HepG2 (cell line): Measurements from ENCODE around the gene TTLL1. TPM values are rescaled to one million over a fixed set of nuclear protein-coding genes. Genes with fewer than 3 reads are reported as not detected.
A peak's percentile ranks its signal among the peaks of the same experiment; 100 is the strongest.

Experiments
- ATAC-seq: fragments of 200-7000 bp; cut with Tn5 transposase; 3 replicates; pipeline ENCODE4 v1.9.1; 2020; ENCODE audit warnings: mild to moderate bottlenecking, moderate library complexity
- BruUV-seq: library from RNA; stranded (reverse); fragments of 400-500 nt; replicated peaks from 2 replicates; lab custom pipeline; 2021; lab: Mats Ljungman, UMichigan
- CTCF ChIA-PET: fragments of 300-600 bp; formaldehyde crosslinking; extraction: SDS; loops from one replicate; lab custom pipeline; 2021; ENCODE audit warnings: low total read pairs, inconsistent platforms, low intra/inter-chr PET ratio; lab: Yijun Ruan, JAX
- POLR2A ChIA-PET: fragments of 350-600 bp; sonication (Branson Sonifier 250); formaldehyde crosslinking; loops from one replicate; lab custom pipeline; 2020; ENCODE audit warnings: antibody characterized with exemption, inconsistent platforms; lab: Yijun Ruan, JAX
- DNase-seq: peaks from one replicate; pipeline ENCODE4 v3.0.0-alpha.2; 2015; ENCODE audit warnings: low spot score
- FAIRE-seq: peaks from 3 replicates; lab custom pipeline; 2011; peaks lifted over from hg19 to GRCh38; lab: Jason Lieb, UNC
- H2AFZ ChIP-seq: one replicate; pipeline ENCODE4 v1.6.1; 2011; ENCODE audit warnings: low read length, inconsistent platforms
- H3K27ac ChIP-seq: fragments of 300-600 bp; 3 replicates; pipeline ENCODE4 v1.8.0; 2011; ENCODE audit warnings: mixed run types, mild to moderate bottlenecking, mixed read lengths, low read length, inconsistent platforms; ENCODE audit not compliant: insufficient read depth; ENCODE audit errors: extremely low read length
- H3K27me3 ChIP-seq, 2 experiments: fragments of 200-600 bp in 1 of 2; 2 replicates in 1 of 2; 3 replicates in 1 of 2; pipeline versions ENCODE4 v1.6.0 to v1.8.0; 2011; ENCODE audit warnings: low read length in 2 of 2, mild to moderate bottlenecking in 2 of 2, moderate library complexity in 2 of 2, inconsistent platforms in 1 of 2; ENCODE audit not compliant: insufficient read depth in 2 of 2, control insufficient read depth in 1 of 2
- H3K36me3 ChIP-seq, 2 experiments: fragments of 200-600 bp in 1 of 2; replicated peaks in 1 of 2; 2 replicates in 1 of 2; 3 replicates in 1 of 2; pipeline versions ENCODE4 v1.5.1 to v1.8.0; 2011; ENCODE audit warnings: low read length in 2 of 2, inconsistent platforms in 1 of 2; ENCODE audit not compliant: insufficient read depth in 2 of 2, control insufficient read depth in 1 of 2
- H3K4me1 ChIP-seq: 2 replicates; pipeline ENCODE4 v1.5.1; 2012; ENCODE audit warnings: low read length, inconsistent platforms; ENCODE audit not compliant: insufficient read depth
- H3K4me2 ChIP-seq: 2 replicates; pipeline ENCODE4 v1.6.0; 2011; ENCODE audit warnings: low read depth, low read length, inconsistent platforms
- H3K4me3 ChIP-seq, 3 experiments: fragments of 200-600 bp in 1 of 3; sonication (generic), shearing (Covaris generic) in 1 of 3; replicated peaks in 1 of 3; 2 replicates each; pipeline ENCODE4 v1.5.1; 2011 to 2016; ENCODE audit warnings: low read length in 3 of 3, inconsistent platforms in 2 of 3, low read depth in 2 of 3, mild to moderate bottlenecking in 2 of 3, control low read depth in 1 of 3, mixed read lengths in 1 of 3; ENCODE audit not compliant: insufficient read depth in 1 of 3
- H3K79me2 ChIP-seq: one replicate; pipeline ENCODE4 v1.6.1; 2011; ENCODE audit warnings: low read length, inconsistent platforms; ENCODE audit not compliant: insufficient read depth
- H3K9ac ChIP-seq: 2 replicates; pipeline ENCODE4 v1.6.0; 2011; ENCODE audit warnings: mild to moderate bottlenecking, low read depth, low read length, inconsistent platforms; ENCODE audit not compliant: insufficient read depth
- H3K9me3 ChIP-seq: 2 replicates; pipeline ENCODE4 v1.5.1; 2012; ENCODE audit warnings: mild to moderate bottlenecking, low read length
- H4K20me1 ChIP-seq: 2 replicates; pipeline ENCODE4 v1.6.0; 2011; ENCODE audit warnings: inconsistent platforms, mild to moderate bottlenecking, low read length, moderate library complexity; ENCODE audit not compliant: insufficient read depth
- AHR ChIP-seq: IDR thresholded peaks from 2 replicates; pipeline ENCODE4 v1.6.1; 2018; ENCODE audit warnings: missing genetic modification reagents, missing compliant biosample characterization
- EHMT2 ChIP-seq: fragments of 200-600 bp; sonication (generic); IDR thresholded peaks from 2 replicates; pipeline ENCODE4 v1.7.0; 2017; ENCODE audit warnings: antibody characterized with exemption, low read depth, low read length, borderline replicate concordance
- ELF4 ChIP-seq: sonication (generic); formaldehyde crosslinking; IDR thresholded peaks from 2 replicates; pipeline ENCODE4 v1.5.0; 2020; ENCODE audit warnings: missing genetic modification reagents, mild to moderate bottlenecking, moderate library complexity, borderline replicate concordance
- HNF4G ChIP-seq, 2 experiments: sonication (generic) in 1 of 2; formaldehyde crosslinking in 1 of 2; IDR thresholded peaks; 2 replicates each; pipeline versions ENCODE4 v1.4.0 to v1.6.1; 2011 to 2020; ENCODE audit warnings: borderline replicate concordance in 2 of 2, low read depth in 2 of 2, mild to moderate bottlenecking in 2 of 2, low read length in 1 of 2, missing genetic modification reagents in 1 of 2, moderate library complexity in 1 of 2
- KAT8 ChIP-seq: IDR thresholded peaks from 2 replicates; pipeline ENCODE4 v1.6.1; 2016; ENCODE audit warnings: missing genetic modification reagents, missing compliant biosample characterization
- KDM5B ChIP-seq: sonication (generic); formaldehyde crosslinking; IDR thresholded peaks from 2 replicates; pipeline ENCODE4 v1.4.0; 2020; ENCODE audit warnings: missing genetic modification reagents, mild to moderate bottlenecking, borderline replicate concordance
- MAFG ChIP-seq: sonication (generic); formaldehyde crosslinking; IDR thresholded peaks from 2 replicates; pipeline ENCODE4 v1.5.1; 2020; ENCODE audit warnings: mild to moderate bottlenecking, missing genetic modification reagents
- RFX5 ChIP-seq: IDR thresholded peaks from 2 replicates; pipeline ENCODE4 v1.6.1; 2011; ENCODE audit warnings: low read depth, low read length, improper control_type of control experiment
- SNRNP70 ChIP-seq: fragments of 200-400 bp; formaldehyde crosslinking; IDR thresholded peaks from 2 replicates; pipeline ENCODE4 v1.6.1; 2017; ENCODE audit warnings: mild to moderate bottlenecking, low read depth, low read length, moderate library complexity
- ZBTB25 ChIP-seq: IDR thresholded peaks from 2 replicates; pipeline ENCODE4 v1.6.1; 2018; ENCODE audit warnings: missing genetic modification reagents
- ZNF253 ChIP-seq: sonication (generic); formaldehyde crosslinking; IDR thresholded peaks from 2 replicates; pipeline ENCODE4 v1.8.0; 2022; ENCODE audit warnings: mild to moderate bottlenecking, missing genetic modification reagents, borderline replicate concordance
- ZNF550 ChIP-seq: sonication (generic); formaldehyde crosslinking; IDR thresholded peaks from 2 replicates; pipeline ENCODE4 v1.4.0; 2020; ENCODE audit warnings: mild to moderate bottlenecking, missing genetic modification reagents, borderline replicate concordance
- ZNF616 ChIP-seq: sonication (generic); formaldehyde crosslinking; IDR thresholded peaks from 2 replicates; pipeline ENCODE4 v1.5.0; 2020; ENCODE audit warnings: low read depth, mild to moderate bottlenecking, missing genetic modification reagents
- ZNF670 ChIP-seq: sonication (generic); formaldehyde crosslinking; IDR thresholded peaks from 2 replicates; pipeline ENCODE4 v1.8.0; 2022; ENCODE audit warnings: mild to moderate bottlenecking, missing genetic modification reagents, borderline replicate concordance
- WGBS: methylation state at CpG from one replicate; pipeline ENCODE4 v1.1.6; 2017; ENCODE audit warnings: low lambda C conversion rate; 5-methylcytosine and 5-hydroxymethylcytosine counted together
- in situ Hi-C: cut with HindIII; loops from 2 replicates; pipeline ENCODE4 v1.10.0; 2017; ENCODE audit warnings: low pct_unique_long_range_greater_than_20kb; ENCODE audit not compliant: extremely low pct_ligation_motif_present
- intact Hi-C: fragments of 100-400 bp; cut with micrococcal nuclease; formaldehyde crosslinking; loops from one replicate; pipeline ENCODE4 v1.10.0; 2022; ENCODE audit not compliant: unreplicated experiment
- polyA plus RNA-seq, 8 experiments: library from polyadenylated mRNA; depleted of rRNA in 3 of 8; stranded (reverse) in 7 of 8; unstranded in 1 of 8; fragments of >200 nt; fragmentation: Illumina TruSeq in 4 of 8; extraction: Trizol in 4 of 8; gene quantifications; 2 replicates each; pipeline versions ENCODE4 v1.2.1 to v1.2.3, GENCODE V29; 2011 to 2016; ENCODE audit warnings: low read depth in 4 of 8, missing spikeins in 1 of 8, mixed read lengths in 1 of 8; ENCODE audit not compliant: insufficient read depth in 1 of 8
- total RNA-seq, 5 experiments: library from RNA; depleted of rRNA; stranded (reverse); fragments of >200 nt; fragmentation: Illumina TruSeq; extraction: Trizol; gene quantifications; 2 replicates each; pipeline ENCODE4 v1.2.3, GENCODE V29; 2016; ENCODE audit warnings: low read depth in 1 of 5
- TF ChIP-seq, protein P1 (sequence below): sonication (generic); formaldehyde crosslinking; IDR thresholded peaks from 2 replicates; pipeline ENCODE4 v1.4.0; 2020; ENCODE audit warnings: missing genetic modification reagents; ENCODE audit errors: not compliant biosample characterization
- TF ChIP-seq, protein P2 (sequence below): sonication (generic); formaldehyde crosslinking; IDR thresholded peaks from 2 replicates; pipeline ENCODE4 v1.8.0; 2022; ENCODE audit warnings: missing genetic modification reagents, mild to moderate bottlenecking, moderate library complexity, borderline replicate concordance
- TF ChIP-seq, protein P3 (sequence below): sonication (generic); formaldehyde crosslinking; IDR thresholded peaks from 2 replicates; pipeline ENCODE4 v1.9.0; 2021; ENCODE audit warnings: missing genetic modification reagents, borderline replicate concordance

The TTLL1 gene
- total and polyA plus RNA-seq, 2 of the 13 experiments (the other 11 are each of a cell fraction or from before 2014, with no cell fraction given): 1.6 to 5.3 TPM

GRCh38 chr22:42993651-42994275 is 95.4 kb downstream of the TTLL1 start:
- DNase-seq (peak; percentile 99), FAIRE-seq (peak; percentile 98), ATAC-seq (peak; percentile 65)
- peaks cover 77% of the 10 kb centered on the region for H3K79me2 ChIP-seq
- peak overlapping the region; percentile 49 to 81 (median 64) for H3K4me3 ChIP-seq
- ChIA-PET POLR2A (interaction anchor here (1.0 to 6.1 kb wide), 20 partner anchors 10 to 126 kb away, joined by 3 to 185 read pairs (median 8); partner anchors contain the start of gene PACSIN2), CTCF (no interaction called here)
- peak overlapping the region; percentile 85 for H3K9ac ChIP-seq
- intact Hi-C loops (loop anchor here (2.0 to 10.0 kb wide), 3 partner anchors 15 to 49 kb away; no protein-coding TSS in a partner anchor), in situ Hi-C loops (loop anchor here (5.0 kb wide), 1 partner anchor 51 kb away; no protein-coding TSS in a partner anchor)
- peaks cover 94% of the 10 kb centered on the region for H3K4me1 ChIP-seq
- no peaks in the 10 kb centered on the region for H3K27me3 ChIP-seq
- H3K4me2 ChIP-seq: peak overlapping the region; percentile 100
- H3K9me3 ChIP-seq: no peaks in the 10 kb centered on the region
- H4K20me1 ChIP-seq: peaks cover 11% of the 10 kb centered on the region
- H3K36me3 ChIP-seq: no peaks in the 10 kb centered on the region
- peak overlapping the region; percentile 100 for H3K27ac ChIP-seq
- WGBS: under 1% methylated on average over 12 of the region's 12 CpGs
- H2AFZ ChIP-seq: no peak overlapping the region
- no TSS peak for BruUV-seq
- no peak for TF ChIP-seq ZNF550
- no peak for TF ChIP-seq ZNF616 (CRISPR knock-in tag)
- no peak for TF ChIP-seq RFX5
- no peak for TF ChIP-seq ELF4 (CRISPR knock-in tag)
- TF ChIP-seq KAT8: peak; percentile 45; the same call in 1 of the 2 replicates
- TF ChIP-seq, protein P1, sequence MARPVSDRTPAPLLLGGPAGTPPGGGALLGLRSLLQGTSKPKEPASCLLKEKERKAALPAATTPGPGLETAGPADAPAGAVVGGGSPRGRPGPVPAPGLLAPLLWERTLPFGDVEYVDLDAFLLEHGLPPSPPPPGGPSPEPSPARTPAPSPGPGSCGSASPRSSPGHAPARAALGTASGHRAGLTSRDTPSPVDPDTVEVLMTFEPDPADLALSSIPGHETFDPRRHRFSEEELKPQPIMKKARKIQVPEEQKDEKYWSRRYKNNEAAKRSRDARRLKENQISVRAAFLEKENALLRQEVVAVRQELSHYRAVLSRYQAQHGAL (CRISPR knock-in tag): no peak
- TF ChIP-seq HNF4G (IDR thresholded peaks at IDR 0.05; ENCODE audit: borderline replicate concordance, low read depth, low read length): peak; percentile 95
- peak; percentile 81; the same call in 1 of the 2 replicates for TF ChIP-seq HNF4G (CRISPR knock-in tag; IDR thresholded peaks at IDR 0.05; ENCODE audit: borderline replicate concordance, low read depth)
- TF ChIP-seq EHMT2: no peak; the same call in 1 of the 2 replicates
- TF ChIP-seq ZNF253 (CRISPR knock-in tag): no peak
- TF ChIP-seq KDM5B (CRISPR knock-in tag): peak; percentile 32; the same call in 1 of the 2 replicates
- TF ChIP-seq, protein P2, sequence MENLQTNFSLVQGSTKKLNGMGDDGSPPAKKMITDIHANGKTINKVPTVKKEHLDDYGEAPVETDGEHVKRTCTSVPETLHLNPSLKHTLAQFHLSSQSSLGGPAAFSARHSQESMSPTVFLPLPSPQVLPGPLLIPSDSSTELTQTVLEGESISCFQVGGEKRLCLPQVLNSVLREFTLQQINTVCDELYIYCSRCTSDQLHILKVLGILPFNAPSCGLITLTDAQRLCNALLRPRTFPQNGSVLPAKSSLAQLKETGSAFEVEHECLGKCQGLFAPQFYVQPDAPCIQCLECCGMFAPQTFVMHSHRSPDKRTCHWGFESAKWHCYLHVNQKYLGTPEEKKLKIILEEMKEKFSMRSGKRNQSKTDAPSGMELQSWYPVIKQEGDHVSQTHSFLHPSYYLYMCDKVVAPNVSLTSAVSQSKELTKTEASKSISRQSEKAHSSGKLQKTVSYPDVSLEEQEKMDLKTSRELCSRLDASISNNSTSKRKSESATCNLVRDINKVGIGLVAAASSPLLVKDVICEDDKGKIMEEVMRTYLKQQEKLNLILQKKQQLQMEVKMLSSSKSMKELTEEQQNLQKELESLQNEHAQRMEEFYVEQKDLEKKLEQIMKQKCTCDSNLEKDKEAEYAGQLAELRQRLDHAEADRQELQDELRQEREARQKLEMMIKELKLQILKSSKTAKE (CRISPR knock-in tag): peak; percentile 45; the same call in 1 of the 2 replicates
- no peak for TF ChIP-seq SNRNP70
- TF ChIP-seq MAFG (CRISPR knock-in tag): no peak
- no peak for TF ChIP-seq ZNF670 (CRISPR knock-in tag)
- TF ChIP-seq ZBTB25 (CRISPR knock-in tag): no peak
- TF ChIP-seq, protein P3, sequence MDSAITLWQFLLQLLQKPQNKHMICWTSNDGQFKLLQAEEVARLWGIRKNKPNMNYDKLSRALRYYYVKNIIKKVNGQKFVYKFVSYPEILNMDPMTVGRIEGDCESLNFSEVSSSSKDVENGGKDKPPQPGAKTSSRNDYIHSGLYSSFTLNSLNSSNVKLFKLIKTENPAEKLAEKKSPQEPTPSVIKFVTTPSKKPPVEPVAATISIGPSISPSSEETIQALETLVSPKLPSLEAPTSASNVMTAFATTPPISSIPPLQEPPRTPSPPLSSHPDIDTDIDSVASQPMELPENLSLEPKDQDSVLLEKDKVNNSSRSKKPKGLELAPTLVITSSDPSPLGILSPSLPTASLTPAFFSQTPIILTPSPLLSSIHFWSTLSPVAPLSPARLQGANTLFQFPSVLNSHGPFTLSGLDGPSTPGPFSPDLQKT (CRISPR knock-in tag): no peak
- TF ChIP-seq AHR (CRISPR knock-in tag): no peak
